Measurements from ENCODE around the gene SORCS2. TPM values are rescaled to one million over a fixed set of nuclear protein-coding genes. Genes with fewer than 3 reads are reported as not detected.

Gene SORCS2
- total and polyA plus RNA-seq, 2 of the 4 experiments (the other 2 are of a cell fraction), result 0.36 to 0.62 TPM

- dilution Hi-C loops (cut with HindIII; ENCODE audit: low sequenced_read_pairs, unreplicated experiment), result no loop called here
Observed at GRCh38 chr4:7435471-7436061, 243.2 kb downstream of the SORCS2 start.

More at GRCh38 chr4:7435471-7436061, 243.2 kb downstream of the SORCS2 start:
- Histone ChIP-seq H2BK120ac (ENCODE audit: low read depth, low read length) (no peak overlapping the region), H2AK9ac (replicated peaks; ENCODE audit: low read depth, low read length, poor library complexity) (no peak overlapping the region), H3K27me3 (ENCODE audit: control insufficient read depth, insufficient read depth, low read length) (peaks cover 3% of the 10 kb centered on the region), H3K4me2 (ENCODE audit: low read depth, low read length) (no peak overlapping the region), H4K91ac (ENCODE audit: insufficient read depth, low read depth, low read length) (no peak overlapping the region), H3K79me1 (ENCODE audit: low read depth in 1 of 2, low read length in 2 of 2) (no peaks in the 10 kb centered on the region), H3K23ac (ENCODE audit: low read depth, low read length) (no peak overlapping the region), H3K9me3 (ENCODE audit: control insufficient read depth, insufficient read depth, low read length) (no peaks in the 10 kb centered on the region), H2BK5ac (ENCODE audit: low read depth, low read length, poor library complexity, severe bottlenecking) (no peak overlapping the region), H2AK5ac (ENCODE audit: low read depth, low read length) (no peak overlapping the region), H4K20me1 (ENCODE audit: insufficient read depth, low read length) (no peaks in the 10 kb centered on the region), H3K9me1 (ENCODE audit: insufficient read depth, low read length) (no peaks in the 10 kb centered on the region), H3K27ac (ENCODE audit: insufficient read depth, low read length) (no peak overlapping the region), H3K18ac (ENCODE audit: low read depth, low read length) (no peak overlapping the region), H2BK15ac (ENCODE audit: low read depth, low read length) (no peak overlapping the region), H3K9ac (ENCODE audit: low read depth, low read length) (no peak overlapping the region), H3K36me3 (ENCODE audit: control insufficient read depth, insufficient read depth, low read length) (no peaks in the 10 kb centered on the region), H3K4me1 (ENCODE audit: control insufficient read depth, insufficient read depth, low read length) (no peaks in the 10 kb centered on the region), H3K14ac (replicated peaks; ENCODE audit: low read depth, low read length) (no peak overlapping the region), H4K8ac (ENCODE audit: low read depth in 2 of 2, low read length in 2 of 2) (no peak overlapping the region), H4K5ac (ENCODE audit: low read depth, low read length) (no peak overlapping the region), H3K4ac (ENCODE audit: low read depth, low read length) (no peak overlapping the region), H2AFZ (replicated peaks; ENCODE audit: low read length, poor library complexity) (no peak overlapping the region), H3K4me3 (ENCODE audit: insufficient read depth, low read depth, low read length) (no peak overlapping the region), H2BK20ac (ENCODE audit: low read depth, low read length) (no peak overlapping the region), H3K56ac (ENCODE audit: extremely low read depth, insufficient read depth, low read length) (no peak overlapping the region)
- POLR2A ChIA-PET (ENCODE audit: unreplicated experiment), result no interaction called here
- WGBS, 2 experiments (ENCODE audit: extremely low coverage in 2 of 2, insufficient read length in 1 of 2), result 72% methylated on average over 2 of the region's 11 CpGs; no CpG with 5 or more reads in 1 of the 2 experiments
- DNase-seq (no peak), ATAC-seq (ENCODE audit: low read depth) (no peak)
- in situ Hi-C loops (cut with MboI; ENCODE audit: low sequenced_read_pairs), result no loop called here
- no peak for TF ChIP-seq ELK1 (IDR thresholded peaks at IDR 0.05; ENCODE audit: borderline replicate concordance, low read depth, low read length)
- no peak for TF ChIP-seq FOS (IDR thresholded peaks at IDR 0.05; ENCODE audit: low read depth, low read length)
- TF ChIP-seq NFE2L2 (IDR thresholded peaks at IDR 0.05; ENCODE audit: low read depth, low read length), result no peak
- TF ChIP-seq MAZ (IDR thresholded peaks at IDR 0.05; ENCODE audit: borderline replicate concordance, low read depth, low read length), result no peak
- no peak for TF ChIP-seq MAFK (IDR thresholded peaks at IDR 0.05; ENCODE audit: low read depth, low read length)
- TF ChIP-seq CHD1 (IDR thresholded peaks at IDR 0.05; ENCODE audit: low read depth, low read length), result no peak
- TF ChIP-seq RFX5 (IDR thresholded peaks at IDR 0.05; ENCODE audit: low read depth, low read length), result no peak
- intact Hi-C loops (cut with micrococcal nuclease), result no loop called here
- CTCF ChIA-PET, result no interaction called here
- no TSS peak for BruUV-seq (replicated peaks)
